Skeletal muscle satellite cell (primary cell): ENCODE measurements around the gene PIK3C2G.
A peak's percentile ranks its signal among the peaks of the same experiment; 100 is the strongest.

Experiments
- H3K27me3 ChIP-seq: 2 replicates; pipeline ENCODE4 v1.7.0; 2013; ENCODE audit warnings: low read length; ENCODE audit not compliant: control insufficient read depth, insufficient read depth
- H3K36me3 ChIP-seq: 2 replicates; pipeline ENCODE4 v1.7.0; 2013; ENCODE audit warnings: mild to moderate bottlenecking, control low read depth, low read length; ENCODE audit not compliant: insufficient read depth
- H3K4me1 ChIP-seq: 2 replicates; pipeline ENCODE4 v1.7.0; 2013; ENCODE audit warnings: low read length; ENCODE audit not compliant: control insufficient read depth, insufficient read depth
- H3K4me2 ChIP-seq: 2 replicates; pipeline ENCODE4 v1.7.0; 2013; ENCODE audit warnings: mild to moderate bottlenecking, low read length
- H3K4me3 ChIP-seq: 2 replicates; pipeline ENCODE4 v1.7.0; 2013; ENCODE audit warnings: low read length
- H3K9ac ChIP-seq: 2 replicates; pipeline ENCODE4 v1.7.0; 2013; ENCODE audit warnings: mild to moderate bottlenecking, low read depth, low read length, moderate library complexity
- H3K9me3 ChIP-seq: replicated peaks from 2 replicates; pipeline ENCODE4 v1.7.0; 2013; ENCODE audit warnings: mild to moderate bottlenecking, control low read depth, low read length

The PIK3C2G gene

DNA sequence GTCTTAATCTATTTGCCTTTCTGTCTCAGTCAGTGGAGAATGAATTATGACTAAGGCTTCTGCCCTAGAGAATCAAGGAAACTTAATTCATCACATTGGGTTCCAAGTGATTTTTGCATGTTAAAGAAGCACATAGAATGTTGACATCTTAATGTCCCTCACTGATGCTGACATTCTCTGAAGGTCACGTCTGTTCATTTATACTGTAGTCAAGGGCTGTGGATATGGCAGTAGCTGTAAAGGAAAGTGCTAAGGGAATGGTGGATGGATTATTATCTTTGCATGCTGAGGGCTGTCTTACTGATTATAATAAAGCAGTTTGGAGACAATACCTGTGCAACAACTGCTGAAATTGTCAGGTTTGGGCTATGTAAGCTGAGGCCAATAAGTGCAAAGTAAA is 315.3 kb downstream of the PIK3C2G start:
- Histone ChIP-seq H3K27me3 (no peaks in the 10 kb centered on the region), H3K4me1 (peaks cover 30% of the 10 kb centered on the region), H3K9me3 (no peaks in the 10 kb centered on the region), H3K36me3 (no peaks in the 10 kb centered on the region), H3K4me2 (peak overlapping the region; percentile 12), H3K9ac (no peak overlapping the region), H3K4me3 (no peak overlapping the region)

DNA sequence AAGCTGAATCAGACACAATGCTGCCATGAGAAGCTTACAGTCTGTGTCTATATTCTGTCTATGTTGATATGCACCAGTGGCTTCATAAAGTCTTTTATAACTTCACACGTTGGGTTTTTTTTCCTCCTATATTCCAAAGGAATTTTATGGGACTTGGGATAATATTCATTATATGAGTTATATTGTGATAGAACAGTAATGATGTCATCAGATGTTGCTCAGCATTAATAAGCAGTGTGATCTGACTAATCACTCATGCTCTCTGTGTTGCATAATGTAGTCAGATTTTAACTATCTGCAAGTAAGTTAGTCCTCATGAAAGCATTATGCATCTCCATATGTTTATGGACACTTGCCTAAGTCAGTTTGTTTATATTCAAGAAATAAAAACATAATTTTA is 316.9 kb downstream of the PIK3C2G start:
- Histone ChIP-seq H3K4me1 (peaks cover 30% of the 10 kb centered on the region), H3K9me3 (no peaks in the 10 kb centered on the region), H3K36me3 (no peaks in the 10 kb centered on the region), H3K27me3 (no peaks in the 10 kb centered on the region), H3K9ac (no peak overlapping the region), H3K4me3 (no peak overlapping the region), H3K4me2 (no peak overlapping the region)

DNA sequence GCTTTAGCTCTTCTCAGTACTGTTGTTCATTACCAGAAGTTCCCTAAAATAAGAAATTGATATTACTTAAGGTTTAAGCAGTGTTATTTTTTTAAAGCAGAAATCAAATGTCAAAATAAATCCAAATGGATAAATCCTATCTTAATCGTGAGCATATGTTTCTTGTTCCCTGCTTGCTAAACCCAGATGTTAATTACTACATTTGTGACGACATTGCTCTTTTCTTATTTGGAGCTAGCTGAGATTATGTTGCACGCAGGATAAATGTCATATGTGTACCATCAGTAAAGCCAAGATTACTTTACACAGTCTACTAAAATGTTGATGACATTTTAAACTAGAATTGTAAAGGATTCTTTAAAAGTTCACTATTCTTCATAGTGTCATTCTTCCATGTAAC is 319.0 kb downstream of the PIK3C2G start:
- H3K27me3 ChIP-seq: no peaks in the 10 kb centered on the region
- H3K4me3 ChIP-seq: no peak overlapping the region
- H3K36me3 ChIP-seq: no peaks in the 10 kb centered on the region
- no peak overlapping the region for H3K4me2 ChIP-seq
- no peak overlapping the region for H3K9ac ChIP-seq
- H3K4me1 ChIP-seq: peaks cover 30% of the 10 kb centered on the region
- H3K9me3 ChIP-seq: no peaks in the 10 kb centered on the region

DNA sequence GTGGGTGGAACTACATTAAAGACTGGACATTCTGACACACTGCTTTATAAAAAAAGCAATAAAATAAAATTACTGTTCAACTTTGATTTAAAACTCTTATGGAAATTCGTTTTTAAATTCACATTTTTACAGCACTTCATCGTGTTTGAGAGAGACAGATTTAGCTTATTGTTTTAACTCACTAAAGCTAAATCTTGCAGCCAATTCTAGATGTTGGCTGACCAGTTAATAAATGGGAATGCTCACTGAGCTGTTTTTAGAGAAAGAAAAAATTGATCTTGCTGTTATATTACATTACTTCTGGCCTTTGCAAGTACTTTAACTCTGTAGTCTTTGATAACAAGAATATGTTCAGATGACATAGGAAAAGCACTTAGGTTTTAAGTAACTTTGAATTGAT is 319.4 kb downstream of the PIK3C2G start:
- Histone ChIP-seq H3K4me1 (peaks cover 30% of the 10 kb centered on the region), H3K9me3 (no peaks in the 10 kb centered on the region), H3K9ac (no peak overlapping the region), H3K4me2 (no peak overlapping the region), H3K27me3 (no peaks in the 10 kb centered on the region), H3K4me3 (no peak overlapping the region), H3K36me3 (no peaks in the 10 kb centered on the region)

DNA sequence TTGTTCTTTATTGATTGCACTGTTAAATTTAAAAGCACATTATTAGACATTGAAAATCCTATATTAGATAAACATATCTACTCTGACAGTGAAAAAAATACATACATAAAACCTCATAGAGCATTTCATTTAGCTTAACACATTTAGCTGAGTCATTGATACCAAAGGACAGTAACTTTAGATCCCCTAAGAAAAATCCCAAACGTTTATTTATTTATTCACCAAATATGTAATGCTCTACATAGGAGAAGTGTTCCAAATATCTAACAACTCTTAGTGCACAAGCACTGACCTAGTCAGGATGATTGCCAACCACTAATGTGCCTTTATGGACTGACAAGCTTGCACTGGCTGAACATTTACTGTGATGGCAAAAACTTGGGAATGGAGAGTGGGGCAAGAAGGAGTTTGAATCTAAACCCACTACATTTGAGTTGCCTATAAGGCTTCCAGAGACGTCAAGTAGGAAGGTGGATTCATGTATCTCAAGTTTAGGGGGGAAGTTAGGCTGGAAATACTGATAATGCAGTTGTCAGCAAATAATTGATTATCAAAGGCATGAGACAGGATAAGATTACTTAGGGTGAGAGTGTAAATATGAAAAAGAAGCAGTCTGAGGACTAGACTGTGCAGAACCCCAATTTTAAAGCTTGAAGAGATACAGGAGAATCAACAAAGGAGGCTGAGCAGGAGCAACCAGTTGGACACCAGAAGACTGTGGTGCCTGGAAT is 320.1 kb downstream of the PIK3C2G start:
- Histone ChIP-seq H3K9ac (no peak overlapping the region), H3K36me3 (no peaks in the 10 kb centered on the region), H3K4me1 (peaks cover 29% of the 10 kb centered on the region), H3K4me2 (no peak overlapping the region), H3K9me3 (no peaks in the 10 kb centered on the region), H3K4me3 (no peak overlapping the region), H3K27me3 (no peaks in the 10 kb centered on the region)

DNA sequence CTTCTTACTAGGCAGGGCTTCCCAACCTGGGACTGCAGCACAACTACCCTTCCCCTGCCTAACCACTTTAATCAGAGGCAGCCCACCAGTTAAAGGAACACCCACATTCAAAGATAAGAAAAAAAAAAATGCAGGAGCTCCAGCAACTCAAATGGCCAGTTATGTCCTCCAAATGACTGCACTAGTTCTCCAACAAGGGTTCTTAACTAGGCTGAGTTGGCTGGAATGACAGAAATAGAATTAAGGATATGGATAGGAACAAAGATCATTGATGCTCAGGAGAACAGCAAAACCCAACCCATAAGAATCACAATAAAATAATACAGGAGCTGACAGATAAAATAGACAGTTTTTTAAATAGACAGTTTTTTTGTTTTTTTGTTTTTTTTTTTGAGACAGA is 322.3 kb downstream of the PIK3C2G start:
- Histone ChIP-seq H3K9me3 (no peaks in the 10 kb centered on the region), H3K4me1 (peaks cover 9% of the 10 kb centered on the region), H3K36me3 (no peaks in the 10 kb centered on the region), H3K9ac (no peak overlapping the region), H3K4me2 (no peak overlapping the region), H3K4me3 (no peak overlapping the region), H3K27me3 (no peaks in the 10 kb centered on the region)

DNA sequence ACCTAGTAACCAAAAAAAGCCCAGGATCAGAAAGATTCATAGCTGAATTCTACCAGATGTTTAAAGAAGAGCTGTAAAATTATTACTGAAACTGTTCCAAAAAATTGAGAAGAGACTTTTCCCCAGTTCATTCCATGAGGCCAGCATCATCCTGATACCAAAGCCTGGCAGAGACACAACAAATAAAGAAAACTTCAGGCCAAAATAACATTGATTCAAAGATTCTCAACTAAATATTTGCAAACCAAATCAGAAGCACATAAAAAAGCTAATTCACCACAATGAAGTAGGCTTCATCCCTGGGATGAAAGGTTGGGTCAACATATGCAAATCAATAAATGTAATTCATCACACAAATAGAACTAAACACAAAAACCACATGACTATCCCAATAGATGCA is 325.3 kb downstream of the PIK3C2G start:
- no peaks in the 10 kb centered on the region for H3K9me3 ChIP-seq
- H3K4me1 ChIP-seq: peaks cover under 1% of the 10 kb centered on the region

DNA sequence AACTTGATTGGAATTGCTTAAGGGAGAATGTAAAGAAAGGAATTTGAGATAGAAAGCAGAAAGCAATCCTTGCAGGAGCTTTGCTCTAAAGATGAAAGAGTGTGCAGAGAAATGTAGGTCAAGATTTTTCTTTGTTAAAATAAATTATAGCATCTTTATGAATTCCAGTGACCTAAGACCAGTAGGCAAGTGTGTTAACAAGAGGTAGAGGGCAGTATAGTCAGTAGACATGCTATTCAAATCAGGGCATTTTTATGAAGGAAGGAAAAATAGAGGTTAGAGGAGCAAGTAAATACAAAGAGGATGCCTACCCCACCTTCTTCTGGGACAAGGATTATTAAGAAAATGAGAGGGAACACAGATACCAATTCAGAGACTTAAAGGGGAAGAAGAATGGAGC is 328.0 kb downstream of the PIK3C2G start:
- Histone ChIP-seq H3K36me3 (no peaks in the 10 kb centered on the region), H3K9ac (no peak overlapping the region), H3K9me3 (no peaks in the 10 kb centered on the region), H3K27me3 (no peaks in the 10 kb centered on the region), H3K4me3 (no peak overlapping the region), H3K4me2 (no peak overlapping the region), H3K4me1 (no peaks in the 10 kb centered on the region)

More for the DNA sequence above, 325.3 kb downstream of the PIK3C2G start:
- Histone ChIP-seq H3K36me3 (no peaks in the 10 kb centered on the region), H3K9ac (no peak overlapping the region), H3K4me3 (no peak overlapping the region), H3K27me3 (no peaks in the 10 kb centered on the region), H3K4me2 (no peak overlapping the region)

DNA sequence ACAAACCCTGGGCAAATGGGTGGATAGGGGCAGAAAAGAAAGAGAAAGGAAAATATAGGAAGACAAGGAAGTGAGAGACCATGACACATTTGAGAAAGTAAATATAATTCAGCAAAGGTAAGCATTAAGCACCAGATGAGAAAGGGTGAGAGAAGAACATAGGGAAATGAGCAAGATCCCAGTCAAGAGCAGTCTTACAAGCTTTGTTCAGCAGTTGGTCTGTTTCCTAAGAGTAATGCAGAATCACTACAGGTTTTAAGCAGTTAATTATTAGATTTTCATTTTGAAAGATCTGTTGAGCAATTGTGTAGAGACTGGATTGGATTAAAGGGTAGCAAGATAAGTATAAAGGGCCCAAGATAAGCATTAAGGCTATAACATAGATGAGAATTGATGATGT is 330.2 kb downstream of the PIK3C2G start:
- Histone ChIP-seq H3K4me3 (no peak overlapping the region), H3K9me3 (no peaks in the 10 kb centered on the region), H3K27me3 (no peaks in the 10 kb centered on the region), H3K9ac (no peak overlapping the region), H3K4me1 (no peaks in the 10 kb centered on the region), H3K36me3 (no peaks in the 10 kb centered on the region), H3K4me2 (no peak overlapping the region)

DNA sequence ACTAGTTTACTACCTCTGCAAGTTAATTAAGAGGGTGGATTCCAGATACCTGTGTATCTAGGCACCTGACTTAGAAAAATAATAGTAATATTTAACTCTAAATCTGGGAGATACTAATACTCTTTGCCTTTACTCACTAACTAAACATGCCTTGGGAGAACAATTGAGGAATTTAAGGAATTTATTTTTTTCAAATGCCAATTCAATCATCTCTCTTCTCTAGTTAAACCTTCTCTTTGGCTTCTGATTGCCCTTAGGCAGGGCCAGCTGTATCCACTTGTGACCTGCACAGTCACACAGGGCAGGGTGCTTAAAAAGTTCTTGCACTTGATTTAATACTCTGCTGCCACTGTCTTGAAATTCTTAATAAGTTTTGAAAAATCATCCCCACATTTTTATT is 334.1 kb downstream of the PIK3C2G start:
- Histone ChIP-seq H3K9ac (no peak overlapping the region), H3K36me3 (no peaks in the 10 kb centered on the region), H3K4me1 (no peaks in the 10 kb centered on the region), H3K4me2 (no peak overlapping the region), H3K9me3 (no peaks in the 10 kb centered on the region), H3K4me3 (no peak overlapping the region), H3K27me3 (no peaks in the 10 kb centered on the region)

DNA sequence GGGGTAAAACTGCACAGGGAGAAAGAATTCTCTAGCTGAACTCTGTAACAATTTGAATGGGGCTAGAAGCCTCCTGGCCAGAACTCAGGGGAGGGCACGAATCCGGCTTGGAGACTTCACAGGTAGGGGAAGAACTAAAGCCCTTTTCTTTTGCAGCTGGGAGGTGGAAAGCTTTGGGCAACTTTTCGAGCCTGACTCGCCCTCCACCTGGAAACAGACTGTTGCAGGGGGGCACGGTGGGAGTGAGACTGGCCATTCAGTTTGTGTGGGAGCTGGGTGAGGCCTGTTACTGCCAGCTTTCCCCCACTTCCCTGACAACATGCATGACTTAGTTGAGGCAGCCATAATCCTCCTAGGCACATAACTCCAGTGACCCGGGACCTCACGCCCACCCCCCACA is 340.6 kb downstream of the PIK3C2G start:
- Histone ChIP-seq H3K4me1 (no peaks in the 10 kb centered on the region), H3K9me3 (no peaks in the 10 kb centered on the region), H3K27me3 (no peaks in the 10 kb centered on the region), H3K4me2 (no peak overlapping the region), H3K36me3 (no peaks in the 10 kb centered on the region), H3K4me3 (no peak overlapping the region), H3K9ac (no peak overlapping the region)

DNA sequence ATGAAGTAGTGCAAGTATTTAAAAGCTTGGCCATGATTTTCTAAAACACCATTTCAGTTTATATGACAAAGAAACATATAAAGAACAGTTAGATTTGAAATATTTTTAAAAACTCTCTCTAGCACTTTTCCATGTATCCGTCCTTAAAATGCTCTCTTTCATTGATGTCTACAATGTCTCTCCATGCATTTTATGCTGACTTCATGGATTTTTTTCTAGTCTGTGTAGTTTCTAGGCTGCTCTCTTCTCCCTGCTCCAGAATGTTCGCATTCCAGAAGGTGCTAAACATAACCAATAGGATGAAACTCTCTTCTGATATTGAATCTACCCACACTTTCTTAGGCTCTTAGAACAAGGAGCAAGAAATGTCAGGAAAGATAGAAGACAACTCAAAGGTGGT is 351.7 kb downstream of the PIK3C2G start:
- H3K27me3 ChIP-seq: no peaks in the 10 kb centered on the region
- H3K4me1 ChIP-seq: no peaks in the 10 kb centered on the region
- H3K4me2 ChIP-seq: no peak overlapping the region
- H3K4me3 ChIP-seq: no peak overlapping the region
- H3K36me3 ChIP-seq: no peaks in the 10 kb centered on the region
- H3K9me3 ChIP-seq: no peaks in the 10 kb centered on the region
- H3K9ac ChIP-seq: no peak overlapping the region
